NCI-H146 treated with DMSO at 0.1 percent for 48 hours (cell line): ENCODE results near the gene GXYLT2.
"Not testable (repeated sequence)": the region's sequence is repeated elsewhere in the genome, so short reads cannot be mapped to it uniquely, and the experiment has no call there.

Experiments
- DNase-seq: peaks from one replicate; lab custom pipeline; 2025; ENCODE audit not compliant: unreplicated experiment; lab: John Stamatoyannopoulos, UW

GXYLT2 gene

GRCh38 chr3:72892081-72892775 lies 4.4 kb downstream of the GXYLT2 start:
- DNase-seq, result no peak

- no peak for DNase-seq
Observed at GRCh38 chr3:72892870-72893269, 5.0 kb downstream of the GXYLT2 start.

- no peak for DNase-seq
Observed at GRCh38 chr3:72894976-72895552, 7.2 kb downstream of the GXYLT2 start.

- DNase-seq, result no peak
Observed at GRCh38 chr3:72896996-72897757, 9.3 kb downstream of the GXYLT2 start.

GRCh38 chr3:72897758-72898007 lies 9.8 kb downstream of the GXYLT2 start:
- no peak for DNase-seq

- DNase-seq, result no peak
Observed at GRCh38 chr3:72899349-72899765, 11.5 kb downstream of the GXYLT2 start.

- no peak for DNase-seq
Observed at GRCh38 chr3:72900048-72900447, 12.2 kb downstream of the GXYLT2 start.

GRCh38 chr3:72901840-72902239 lies 14.0 kb downstream of the GXYLT2 start:
- no peak for DNase-seq

- no peak for DNase-seq
Observed at GRCh38 chr3:72903004-72903403, 15.2 kb downstream of the GXYLT2 start.

GRCh38 chr3:72904163-72904562 lies 16.3 kb downstream of the GXYLT2 start:
- no peak for DNase-seq

GRCh38 chr3:72906154-72906553 lies 18.3 kb downstream of the GXYLT2 start:
- no peak for DNase-seq

- DNase-seq, result no peak
Observed at GRCh38 chr3:72907131-72907711, 19.4 kb downstream of the GXYLT2 start.

GRCh38 chr3:72907731-72908620 lies 20.1 kb downstream of the GXYLT2 start:
- no peak for DNase-seq

GRCh38 chr3:72909591-72909990 lies 21.7 kb downstream of the GXYLT2 start:
- DNase-seq, result no peak

GRCh38 chr3:72912532-72912931 lies 24.7 kb downstream of the GXYLT2 start:
- no peak for DNase-seq

- no peak for DNase-seq
Observed at GRCh38 chr3:72914383-72914782, 26.5 kb downstream of the GXYLT2 start.

- no peak for DNase-seq
Observed at GRCh38 chr3:72916250-72916649, 28.4 kb downstream of the GXYLT2 start.

GRCh38 chr3:72919520-72919919 lies 31.7 kb downstream of the GXYLT2 start:
- no peak for DNase-seq

- DNase-seq, result no peak
Observed at GRCh38 chr3:72924055-72924454, 36.2 kb downstream of the GXYLT2 start.

- not testable (repeated sequence) for DNase-seq
Observed at GRCh38 chr3:72928781-72929735, 41.2 kb downstream of the GXYLT2 start.
